Upper lobe of left lung (tissue), 4 donors: ENCODE data around the gene ATP6V1F.

ENCODE experiments used
- EP300 ChIP-seq, 4 donors: sonication (generic); formaldehyde crosslinking; IDR thresholded peaks; one replicate each; pipeline ENCODE4 v1.5.1; 2017; ENCODE audit warnings: antibody characterized with exemption in 4 of 4, control low read depth in 2 of 4
- POLR2A ChIP-seq, 4 donors: fragments of 450-650 bp; IDR thresholded peaks; one replicate each; pipeline ENCODE4 v1.5.1; 2016 to 2017; ENCODE audit warnings: antibody characterized with exemption in 4 of 4, mild to moderate bottlenecking in 2 of 4
- POLR2AphosphoS5 ChIP-seq, 2 donors: sonication (generic); formaldehyde crosslinking; IDR thresholded peaks; one replicate each; pipeline ENCODE4 v1.5.1; 2017; ENCODE audit warnings: antibody characterized with exemption in 2 of 2
- TF ChIP-seq, protein P1 (sequence below), 6 experiments: fragments of 450-650 bp in 4 of 6; fragments of 200-600 bp in 2 of 6; sonication (generic) in 2 of 6; IDR thresholded peaks; one replicate each; pipeline ENCODE4 v1.5.1; 2016 to 2019; ENCODE audit warnings: antibody characterized with exemption in 6 of 6

DNA sequence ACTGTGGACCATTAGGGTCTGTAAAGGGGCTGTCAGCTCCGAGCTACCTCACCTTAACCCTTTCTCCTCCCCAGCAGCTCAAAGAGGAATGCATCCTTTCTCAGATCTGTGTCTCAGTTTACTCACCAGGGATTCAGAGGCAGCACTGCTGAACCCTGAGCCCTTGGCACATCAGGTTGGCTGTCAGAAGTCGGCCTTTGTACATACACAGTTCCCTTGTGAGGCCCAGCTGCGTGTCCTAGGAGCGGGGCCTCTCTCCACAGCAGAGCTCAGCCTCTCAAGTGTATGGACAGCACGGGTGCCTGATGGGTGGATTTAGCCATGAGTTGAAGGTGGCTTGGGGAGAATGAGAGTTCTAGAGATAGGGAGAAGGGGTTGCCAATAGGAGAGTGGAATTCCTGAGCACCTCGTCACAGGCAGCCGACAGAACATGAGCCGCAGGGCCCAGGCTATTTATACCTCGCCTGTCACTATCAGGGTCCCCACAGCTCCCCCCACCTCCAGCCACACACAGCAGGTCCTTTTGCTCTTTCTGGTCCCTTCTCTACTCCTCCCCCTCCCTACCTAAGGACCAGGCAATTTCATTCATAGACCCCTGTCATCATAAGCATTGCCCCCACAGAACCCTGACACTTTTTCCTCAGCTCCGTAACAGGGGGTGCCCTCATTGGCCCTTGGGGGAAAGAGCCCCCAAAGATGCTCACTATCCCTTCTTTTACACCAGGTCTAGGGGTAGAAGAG is 34.5 kb upstream of the ATP6V1F start:
- TF ChIP-seq, protein P1, sequence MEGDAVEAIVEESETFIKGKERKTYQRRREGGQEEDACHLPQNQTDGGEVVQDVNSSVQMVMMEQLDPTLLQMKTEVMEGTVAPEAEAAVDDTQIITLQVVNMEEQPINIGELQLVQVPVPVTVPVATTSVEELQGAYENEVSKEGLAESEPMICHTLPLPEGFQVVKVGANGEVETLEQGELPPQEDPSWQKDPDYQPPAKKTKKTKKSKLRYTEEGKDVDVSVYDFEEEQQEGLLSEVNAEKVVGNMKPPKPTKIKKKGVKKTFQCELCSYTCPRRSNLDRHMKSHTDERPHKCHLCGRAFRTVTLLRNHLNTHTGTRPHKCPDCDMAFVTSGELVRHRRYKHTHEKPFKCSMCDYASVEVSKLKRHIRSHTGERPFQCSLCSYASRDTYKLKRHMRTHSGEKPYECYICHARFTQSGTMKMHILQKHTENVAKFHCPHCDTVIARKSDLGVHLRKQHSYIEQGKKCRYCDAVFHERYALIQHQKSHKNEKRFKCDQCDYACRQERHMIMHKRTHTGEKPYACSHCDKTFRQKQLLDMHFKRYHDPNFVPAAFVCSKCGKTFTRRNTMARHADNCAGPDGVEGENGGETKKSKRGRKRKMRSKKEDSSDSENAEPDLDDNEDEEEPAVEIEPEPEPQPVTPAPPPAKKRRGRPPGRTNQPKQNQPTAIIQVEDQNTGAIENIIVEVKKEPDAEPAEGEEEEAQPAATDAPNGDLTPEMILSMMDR (IDR thresholded peaks at IDR 0.05) = no peak
- TF ChIP-seq EP300 (IDR thresholded peaks at IDR 0.05) = no peak
- no peak for TF ChIP-seq POLR2A (IDR thresholded peaks at IDR 0.05)
- no peak for TF ChIP-seq POLR2AphosphoS5 (IDR thresholded peaks at IDR 0.05)
